ENCODE data around the gene ADARB1. TPM values are rescaled to one million over a fixed set of nuclear protein-coding genes. Genes with fewer than 3 reads are reported as not detected.

Gene ADARB1
- total and polyA plus RNA-seq, 9 of the 15 experiments (the other 6 are each of a cell fraction or from before 2014, with no cell fraction given), result 6.7 to 16.0 (median 8.3) TPM

GRCh38 chr21:45056917-45057560, 17.3 kb upstream of the ADARB1 start:
- Histone ChIP-seq H3K27ac (ENCODE audit: extremely low read depth, low read depth, low read length) (no peak overlapping the region), H3K36me3 (ENCODE audit: control insufficient read depth, insufficient read depth, low read length) (no peaks in the 10 kb centered on the region), H3K4me3 (no peak overlapping the region), H2AFZ (ENCODE audit: low read depth, low read length) (no peak overlapping the region), H3K9me1 (ENCODE audit: control insufficient read depth, insufficient read depth, low read length) (no peaks in the 10 kb centered on the region), H3K4me2 (ENCODE audit: insufficient read depth, low read length) (no peak overlapping the region), H3K27me3 (ENCODE audit: control insufficient read depth in 2 of 2, insufficient read depth in 2 of 2, low read length in 2 of 2) (peaks cover 57 to 76% of the 10 kb centered on the region in 2 experiments), H4K20me1 (replicated peaks; ENCODE audit: control insufficient read depth, insufficient read depth, low read length) (peaks cover 11% of the 10 kb centered on the region; the same call in 1 of the 2 replicates), H3K9me3 (replicated peaks; ENCODE audit: control insufficient read depth, insufficient read depth, low read depth, low read length) (no peaks in the 10 kb centered on the region), H3K79me2 (ENCODE audit: control insufficient read depth, insufficient read depth, low read length) (no peaks in the 10 kb centered on the region), H3K9ac (ENCODE audit: insufficient read depth in 1 of 2, low read depth in 2 of 2, low read length in 2 of 2) (no peak overlapping the region), H3K4me1 (replicated peaks in 1 of 2; ENCODE audit: control insufficient read depth in 2 of 2, insufficient read depth in 2 of 2, low read length in 2 of 2) (peaks cover 0 to 3% of the 10 kb centered on the region in 2 experiments; a peak in 1 of 5 replicates)
- CTCF ChIA-PET (ENCODE audit: low intra/inter-chr PET ratio), result no interaction called here
- no TSS peak for BruUV-seq (replicated peaks)
- ATAC-seq (no peak), FAIRE-seq (no peak), DNase-seq (ENCODE audit: extremely low read depth in 1 of 4, low spot score in 3 of 4) (no peak)
- in situ Hi-C loops (cut with MboI), result no loop called here
- no peak for TF ChIP-seq ZNF140 (CRISPR knock-in tag; IDR thresholded peaks at IDR 0.05)
- no peak for TF ChIP-seq KDM4B (IDR thresholded peaks at IDR 0.05; ENCODE audit: borderline replicate concordance in 2 of 2, low read depth in 1 of 2)
- TF ChIP-seq, protein P1, sequence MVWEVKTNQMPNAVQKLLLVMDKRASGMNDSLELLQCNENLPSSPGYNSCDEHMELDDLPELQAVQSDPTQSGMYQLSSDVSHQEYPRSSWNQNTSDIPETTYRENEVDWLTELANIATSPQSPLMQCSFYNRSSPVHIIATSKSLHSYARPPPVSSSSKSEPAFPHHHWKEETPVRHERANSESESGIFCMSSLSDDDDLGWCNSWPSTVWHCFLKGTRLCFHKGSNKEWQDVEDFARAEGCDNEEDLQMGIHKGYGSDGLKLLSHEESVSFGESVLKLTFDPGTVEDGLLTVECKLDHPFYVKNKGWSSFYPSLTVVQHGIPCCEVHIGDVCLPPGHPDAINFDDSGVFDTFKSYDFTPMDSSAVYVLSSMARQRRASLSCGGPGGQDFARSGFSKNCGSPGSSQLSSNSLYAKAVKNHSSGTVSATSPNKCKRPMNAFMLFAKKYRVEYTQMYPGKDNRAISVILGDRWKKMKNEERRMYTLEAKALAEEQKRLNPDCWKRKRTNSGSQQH (CRISPR knock-in tag; IDR thresholded peaks at IDR 0.05), result no peak
- TF ChIP-seq SNRNP70 (optimal IDR thresholded peaks at IDR 0.05; ENCODE audit: low read depth, low read length), result no peak
- no peak for TF ChIP-seq SRSF1 (IDR thresholded peaks at IDR 0.05; ENCODE audit: low read depth, low read length)
- TF ChIP-seq ZFP91 (CRISPR knock-in tag; IDR thresholded peaks at IDR 0.05), result no peak
- no peak for TF ChIP-seq HSF4 (CRISPR knock-in tag; IDR thresholded peaks at IDR 0.05; ENCODE audit: borderline replicate concordance)
- no peak for TF ChIP-seq GABPB1 (CRISPR knock-in tag; IDR thresholded peaks at IDR 0.05)
- TF ChIP-seq ZNF184 (CRISPR knock-in tag; IDR thresholded peaks at IDR 0.05), result no peak
- no peak for TF ChIP-seq BCOR (IDR thresholded peaks at IDR 0.05)
- TF ChIP-seq TAF15 (IDR thresholded peaks at IDR 0.05; ENCODE audit: low read depth, low read length), result no peak
- no peak for TF ChIP-seq FOXA1 (IDR thresholded peaks at IDR 0.05; ENCODE audit: borderline replicate concordance)
- TF ChIP-seq RB1 (IDR thresholded peaks at IDR 0.05; ENCODE audit: low read depth), result no peak
- no peak for TF ChIP-seq EZH2 (IDR thresholded peaks at IDR 0.05; ENCODE audit: borderline replicate concordance, low read depth, low read length)
- TF ChIP-seq, protein P2, sequence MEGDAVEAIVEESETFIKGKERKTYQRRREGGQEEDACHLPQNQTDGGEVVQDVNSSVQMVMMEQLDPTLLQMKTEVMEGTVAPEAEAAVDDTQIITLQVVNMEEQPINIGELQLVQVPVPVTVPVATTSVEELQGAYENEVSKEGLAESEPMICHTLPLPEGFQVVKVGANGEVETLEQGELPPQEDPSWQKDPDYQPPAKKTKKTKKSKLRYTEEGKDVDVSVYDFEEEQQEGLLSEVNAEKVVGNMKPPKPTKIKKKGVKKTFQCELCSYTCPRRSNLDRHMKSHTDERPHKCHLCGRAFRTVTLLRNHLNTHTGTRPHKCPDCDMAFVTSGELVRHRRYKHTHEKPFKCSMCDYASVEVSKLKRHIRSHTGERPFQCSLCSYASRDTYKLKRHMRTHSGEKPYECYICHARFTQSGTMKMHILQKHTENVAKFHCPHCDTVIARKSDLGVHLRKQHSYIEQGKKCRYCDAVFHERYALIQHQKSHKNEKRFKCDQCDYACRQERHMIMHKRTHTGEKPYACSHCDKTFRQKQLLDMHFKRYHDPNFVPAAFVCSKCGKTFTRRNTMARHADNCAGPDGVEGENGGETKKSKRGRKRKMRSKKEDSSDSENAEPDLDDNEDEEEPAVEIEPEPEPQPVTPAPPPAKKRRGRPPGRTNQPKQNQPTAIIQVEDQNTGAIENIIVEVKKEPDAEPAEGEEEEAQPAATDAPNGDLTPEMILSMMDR (IDR thresholded peaks at IDR 0.05 in 2 of 3, conservative IDR thresholded peaks at IDR 0.05 in 1 of 3; ENCODE audit: insufficient read depth in 2 of 3, low read depth in 1 of 3, low read length in 3 of 3), result no peak
- 2% methylated on average over 12 of the region's 12 CpGs for WGBS (ENCODE audit: insufficient coverage, low coverage, missing lambda C conversion rate)
- POLR2A ChIA-PET, result no interaction called here
- intact Hi-C loops (cut with micrococcal nuclease), result no loop called here

Data from K562 (cell line).